ENCODE data around the gene STRADB.
"Not testable (repeated sequence)": the region's sequence is repeated elsewhere in the genome, so short reads cannot be mapped to it uniquely, and the experiment has no call there.

The STRADB gene

DNA sequence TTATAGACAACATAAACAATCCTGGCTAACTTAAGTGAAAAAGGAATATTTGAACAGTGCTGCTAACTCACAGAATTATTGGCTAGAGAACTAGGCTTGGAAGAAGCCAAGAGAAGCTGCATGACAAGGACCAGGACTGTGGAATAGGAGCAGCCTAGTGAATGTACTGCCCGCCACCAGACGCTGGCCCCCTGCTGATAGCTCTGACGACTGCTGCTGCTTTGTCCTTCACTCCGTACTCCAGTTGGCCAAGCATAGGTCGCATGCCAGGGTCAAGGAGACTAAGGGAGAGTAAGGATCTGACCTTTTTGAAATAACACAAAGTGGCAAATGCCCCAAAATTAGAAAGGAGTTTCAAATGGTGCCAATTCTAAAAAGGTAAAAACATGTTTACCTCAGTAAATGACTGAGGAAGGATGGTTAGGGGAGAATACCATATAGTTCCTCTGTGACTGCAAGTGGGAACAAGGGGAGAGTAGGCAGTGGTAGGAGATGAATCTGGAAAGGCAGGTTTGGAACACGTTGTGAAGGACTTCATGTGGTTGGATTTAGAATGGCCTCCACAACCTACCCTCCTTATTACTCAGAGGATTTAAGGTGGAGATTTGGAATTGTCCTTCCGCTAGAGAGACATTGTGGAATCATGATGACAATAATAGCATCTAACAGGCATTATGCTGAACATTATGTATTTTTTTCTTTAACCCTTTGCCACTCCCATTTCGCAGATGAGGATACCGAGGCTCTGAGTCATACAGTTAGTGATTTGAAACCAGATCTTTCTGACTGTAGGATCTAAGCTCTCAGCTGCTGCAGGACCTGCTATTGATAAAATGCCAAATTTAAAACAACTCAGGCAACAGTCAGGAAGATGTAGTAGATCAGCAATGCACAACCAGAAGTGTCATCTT is 19.5 kb downstream of the STRADB start:
- DNase-seq: no peak

DNA sequence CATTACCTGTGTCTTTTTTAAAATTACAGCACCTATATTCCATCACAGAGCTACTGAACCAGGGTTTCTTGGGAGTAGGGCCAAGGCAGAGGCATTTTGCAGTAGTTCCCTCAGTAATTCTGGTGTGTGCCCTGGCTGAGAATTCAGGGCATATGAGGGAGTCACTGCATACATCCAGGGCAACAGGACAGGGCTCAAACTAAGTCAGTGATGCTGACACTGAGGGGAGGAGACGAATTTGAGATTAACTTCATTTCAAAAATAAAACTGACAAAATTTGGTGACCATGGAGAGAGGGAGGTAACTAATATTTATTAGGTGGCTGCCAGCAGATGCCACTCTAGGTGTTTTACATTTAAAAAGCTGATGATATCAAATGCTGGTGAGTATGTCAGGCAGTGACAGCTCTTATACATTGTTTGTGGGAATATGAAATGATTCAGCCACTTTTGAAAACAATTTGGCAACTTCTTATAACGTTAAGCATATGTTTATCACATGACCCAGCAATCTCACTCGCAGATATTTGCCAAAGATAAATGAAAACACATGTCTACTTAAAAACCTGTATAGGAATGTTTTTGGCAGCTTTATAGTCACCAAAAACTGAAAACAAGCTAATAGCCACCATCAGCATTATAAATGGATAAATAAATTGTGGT is 20.3 kb downstream of the STRADB start:
- DNase-seq: no peak

DNA sequence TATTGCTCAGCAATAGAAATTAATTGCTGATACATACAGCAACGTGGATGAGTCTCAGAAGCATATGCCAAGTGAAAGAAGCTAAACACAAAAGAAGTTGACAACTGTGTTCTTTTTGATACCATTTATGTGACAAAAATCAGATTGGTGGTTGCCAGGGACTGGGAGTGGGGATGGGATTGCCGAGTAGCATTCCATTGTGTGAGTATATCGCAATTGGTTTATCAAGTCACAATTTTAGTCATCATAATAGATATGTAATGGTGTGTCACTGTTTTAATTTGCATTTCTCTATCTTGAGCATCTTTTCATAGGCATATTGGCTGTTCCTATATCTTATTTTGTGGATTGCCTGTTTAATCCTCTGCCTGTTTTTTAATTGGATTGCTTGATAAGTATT is 20.9 kb downstream of the STRADB start:
- DNase-seq: no peak

DNA sequence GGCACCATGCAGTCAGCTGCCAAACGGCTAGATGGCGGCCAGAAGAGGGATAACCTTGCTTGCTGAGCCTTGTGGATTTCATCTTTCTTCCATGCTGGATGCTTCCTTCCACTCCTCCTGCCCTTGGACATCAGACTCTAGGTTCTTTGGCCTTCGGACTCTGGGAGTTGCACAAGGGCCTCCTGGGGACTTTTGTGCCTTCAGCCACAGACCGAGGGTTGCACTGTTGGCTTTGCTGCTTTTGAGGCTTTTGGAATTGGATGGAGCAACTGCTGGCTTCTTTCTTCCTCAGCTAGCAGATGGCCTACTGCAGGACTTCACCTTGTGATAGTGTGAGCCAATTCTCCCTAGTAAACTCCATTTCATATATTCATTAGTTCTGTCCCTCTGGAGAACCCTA is 31.0 kb downstream of the STRADB start:
- no peak for DNase-seq

DNA sequence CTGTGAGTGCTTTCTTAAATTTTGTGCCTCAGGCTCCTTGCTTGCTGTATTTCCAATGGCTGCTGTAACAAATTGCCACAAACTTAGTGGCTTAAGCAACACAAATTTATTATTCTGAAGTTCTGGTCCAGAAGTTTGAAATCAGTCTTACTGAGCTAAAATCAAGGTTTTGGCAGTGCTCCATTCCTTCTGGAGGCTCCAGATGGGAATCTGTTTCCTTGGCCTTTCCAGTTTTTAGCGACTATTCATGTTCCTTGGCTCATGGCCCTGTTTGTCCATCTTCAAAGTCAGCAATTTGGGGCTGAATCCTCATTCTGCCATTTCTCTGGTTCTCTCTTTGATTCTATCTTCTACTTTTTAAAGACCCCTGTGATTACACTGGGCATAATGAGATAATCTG is 31.8 kb downstream of the STRADB start:
- DNase-seq: no peak

DNA sequence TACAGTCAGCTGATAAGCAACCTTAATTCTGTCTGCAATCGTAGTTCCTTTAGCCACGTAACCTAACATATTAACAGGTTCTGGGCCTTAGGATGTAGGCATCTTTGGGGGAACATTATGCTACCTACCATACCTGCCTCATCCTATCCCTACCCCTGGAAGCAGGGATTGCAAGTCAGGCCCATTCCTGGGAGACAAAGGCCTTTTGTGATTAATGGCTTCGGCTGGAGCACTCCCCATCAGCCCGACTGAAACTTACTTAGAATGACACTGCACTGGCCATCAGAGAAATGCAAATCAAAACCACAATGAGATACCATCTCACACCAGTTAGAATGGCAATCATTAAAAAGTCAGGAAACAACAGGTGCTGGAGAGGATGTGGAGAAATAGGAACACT is 32.2 kb downstream of the STRADB start:
- DNase-seq: not testable (repeated sequence)

DNA sequence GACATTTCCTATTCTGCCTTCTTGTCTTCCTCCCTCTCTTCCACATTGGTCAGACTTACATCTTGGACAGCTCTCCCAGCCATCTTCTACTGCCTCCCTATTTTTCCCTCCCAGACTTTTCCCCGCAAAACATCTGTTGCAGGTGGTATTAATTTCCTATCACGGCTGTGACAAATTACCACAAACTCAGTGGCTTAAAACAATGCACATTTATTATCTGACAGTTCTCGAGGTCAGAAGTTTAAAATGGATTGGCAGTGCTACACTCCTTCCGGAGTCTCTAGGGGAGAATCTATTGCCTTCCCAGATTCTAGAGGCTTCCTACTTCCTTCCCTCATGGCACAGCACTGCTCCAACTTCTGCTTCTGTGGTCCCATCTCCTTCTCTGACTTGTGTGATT is 33.3 kb downstream of the STRADB start:
- no peak for DNase-seq

DNA sequence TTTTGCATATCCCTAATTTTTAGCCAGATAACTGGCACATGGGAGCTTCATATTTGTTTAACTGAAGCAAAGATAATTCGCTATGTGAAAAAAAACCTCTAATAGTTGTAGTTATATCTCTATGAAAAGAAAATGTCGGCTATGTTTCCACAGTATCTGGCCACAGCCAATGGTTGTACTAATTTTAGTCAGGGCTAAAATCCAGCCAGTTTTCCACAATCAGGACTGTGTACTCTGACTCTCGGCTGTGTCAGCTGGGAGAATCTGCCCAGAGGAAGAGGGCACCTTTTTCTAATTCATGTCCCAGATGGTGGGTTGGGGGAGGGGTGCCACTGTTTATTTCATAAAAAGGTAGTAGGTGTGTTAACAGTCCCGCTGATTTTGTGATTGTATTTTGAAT is 38.8 kb downstream of the STRADB start:
- DNase-seq: no peak

DNA sequence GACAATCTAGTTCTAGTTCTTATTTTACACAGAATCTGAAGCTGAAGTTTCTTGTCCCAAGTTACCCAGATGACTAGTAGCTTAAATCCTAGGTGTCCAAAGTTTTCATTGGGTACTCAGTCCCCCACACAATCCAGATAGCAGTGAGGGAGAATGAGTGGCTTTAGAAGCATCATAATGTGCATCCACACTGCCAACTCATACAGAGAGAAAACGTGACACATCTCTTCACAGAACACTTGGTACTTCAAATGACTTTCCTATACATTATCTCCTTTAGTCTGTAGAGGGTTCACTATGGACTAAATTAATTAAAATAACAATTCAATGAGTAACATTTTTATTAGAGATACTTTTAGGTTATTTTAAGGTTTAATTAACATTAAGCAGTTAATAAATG is 45.2 kb downstream of the STRADB start:
- no peak for DNase-seq

DNA sequence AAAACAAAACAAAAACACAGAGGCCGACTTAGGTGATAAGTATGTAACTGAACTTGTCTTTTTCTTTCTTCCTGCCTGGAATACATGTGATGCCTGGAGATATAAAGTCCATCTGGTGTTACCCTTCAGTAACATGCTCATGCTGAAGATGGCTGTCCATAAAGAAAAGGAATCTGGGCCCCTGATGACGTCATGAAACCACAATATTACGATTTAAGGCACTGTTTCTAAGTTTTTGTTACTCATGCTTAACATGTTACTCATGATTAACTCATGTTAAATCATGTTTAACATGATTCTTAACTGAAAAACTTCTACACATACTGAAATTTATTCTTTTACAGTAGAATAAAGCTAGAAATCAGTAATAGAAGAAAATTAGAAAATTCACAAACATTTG is 49.0 kb downstream of the STRADB start:
- no peak for DNase-seq

DNA sequence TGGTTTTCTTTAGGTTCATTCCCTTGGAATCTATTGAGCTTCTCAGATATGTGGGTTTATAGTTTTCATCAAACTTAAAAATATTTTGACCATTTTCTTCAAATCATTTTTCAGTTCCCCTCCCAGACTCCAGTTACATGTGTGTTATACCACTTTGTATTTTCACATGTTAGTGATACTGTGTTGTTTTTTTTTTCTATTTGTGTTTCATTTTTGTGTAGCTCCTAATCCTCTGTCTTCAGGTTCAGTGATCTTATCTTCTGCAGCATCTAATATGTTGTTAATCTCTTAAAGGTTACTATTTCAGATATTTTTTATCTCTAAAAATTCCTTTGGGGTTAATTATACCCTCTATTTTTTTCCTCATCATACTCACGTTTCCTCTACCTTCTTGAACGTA is 51.2 kb downstream of the STRADB start:
- DNase-seq: no peak

DNA sequence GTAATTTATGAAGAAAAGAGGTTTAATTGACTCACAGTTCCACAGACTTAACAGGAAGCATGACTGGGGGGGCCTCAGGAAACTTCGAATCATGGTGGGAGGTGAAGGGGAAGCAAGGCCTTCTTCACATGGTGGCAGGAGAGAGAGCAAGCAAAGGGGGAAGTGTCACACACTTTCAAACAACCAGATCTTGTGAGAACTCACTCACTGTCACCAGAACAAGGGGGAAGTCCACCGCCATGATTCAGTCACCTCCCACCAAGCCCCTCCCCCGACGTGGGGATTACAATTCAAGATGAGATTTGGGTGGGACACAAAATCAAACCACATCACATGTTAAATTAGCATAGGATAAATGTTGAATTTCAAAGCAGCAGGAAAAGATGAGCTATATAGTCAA is 56.2 kb downstream of the STRADB start:
- DNase-seq: no peak

DNA sequence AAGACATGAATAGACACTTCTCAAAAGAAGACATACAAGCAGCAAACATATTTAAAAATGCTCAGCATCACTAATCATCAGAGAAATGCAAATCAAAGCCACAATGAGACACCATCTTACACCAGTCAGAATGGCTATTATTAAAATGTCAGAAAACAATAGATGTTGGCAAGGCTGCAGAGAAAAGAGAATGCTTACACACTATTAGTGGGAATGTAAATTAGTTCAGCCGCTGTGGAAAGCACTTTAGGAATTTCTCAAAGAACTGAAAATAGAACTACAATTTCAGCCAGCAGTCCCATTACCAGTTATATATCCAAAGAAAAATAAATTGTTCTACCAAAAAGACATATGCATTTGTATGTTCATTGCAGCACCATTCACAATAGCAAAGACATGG is 61.7 kb downstream of the STRADB start:
- DNase-seq: no peak

DNA sequence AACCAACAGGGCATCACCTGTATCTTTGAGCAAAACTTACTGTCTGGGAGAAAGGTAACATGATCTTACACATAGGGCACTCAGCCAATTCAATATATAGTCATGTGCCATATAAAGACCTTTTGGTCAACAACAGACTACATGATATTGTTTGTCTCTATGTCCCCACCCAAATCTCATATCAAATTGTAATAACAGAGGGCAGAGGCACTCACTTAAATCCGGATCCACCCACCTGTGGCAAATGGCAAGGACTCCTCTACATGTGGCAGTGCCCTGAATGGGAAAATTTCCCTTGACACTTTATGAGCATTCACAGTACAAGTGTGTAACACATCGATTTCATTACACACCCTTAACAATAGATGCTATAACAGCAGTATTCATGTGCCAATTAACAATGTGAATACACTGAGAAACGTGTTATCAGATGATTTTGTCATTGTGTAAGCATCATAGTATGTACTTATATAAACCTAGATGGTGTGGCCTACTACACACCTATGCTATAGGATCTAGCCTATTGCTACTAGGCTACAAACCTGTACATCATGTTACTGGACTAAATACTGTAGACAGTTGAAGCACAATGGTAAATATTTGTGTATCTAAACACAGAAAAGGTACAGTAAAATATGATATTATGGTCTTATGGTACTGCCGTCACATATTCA is 64.2 kb downstream of the STRADB start:
- no peak for DNase-seq

DNA sequence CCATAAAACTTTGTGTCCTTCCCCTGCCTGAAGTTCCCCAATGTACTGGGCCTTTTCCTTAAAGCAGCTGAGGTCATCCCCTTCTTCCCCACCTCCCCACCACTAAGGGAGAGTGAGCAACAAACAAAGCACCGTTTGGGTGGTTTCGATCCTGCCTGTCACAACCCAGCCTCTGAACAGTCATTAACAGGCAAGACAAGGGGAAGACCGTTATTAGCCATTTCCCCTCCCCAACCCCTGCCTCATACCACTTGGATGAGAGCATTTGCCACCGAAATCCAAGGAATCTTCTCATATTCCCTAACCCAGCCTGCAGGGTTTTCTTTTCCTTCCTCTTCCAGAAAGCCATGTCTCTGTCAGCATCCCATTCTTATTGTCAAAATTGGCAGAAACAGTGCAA is 65.6 kb downstream of the STRADB start:
- DNase-seq: no peak

DNA sequence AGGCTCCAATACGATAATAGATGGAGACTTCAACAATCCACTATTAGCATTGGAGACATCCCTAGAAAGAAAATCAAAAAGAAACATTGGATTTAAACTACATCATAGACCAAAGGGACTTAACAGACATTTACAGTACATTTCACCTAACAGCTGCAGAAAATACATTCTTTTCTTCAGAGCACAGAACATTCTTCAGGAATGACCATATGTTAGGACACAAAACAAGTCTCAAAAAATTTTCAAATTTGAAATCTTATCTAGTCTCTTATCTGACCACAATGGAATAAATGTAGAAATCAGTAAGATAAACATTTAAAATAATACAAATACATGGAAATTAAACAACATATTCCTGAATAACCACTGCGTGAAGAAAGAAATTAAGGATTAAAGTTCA is 68.7 kb downstream of the STRADB start:
- no peak for DNase-seq

DNA sequence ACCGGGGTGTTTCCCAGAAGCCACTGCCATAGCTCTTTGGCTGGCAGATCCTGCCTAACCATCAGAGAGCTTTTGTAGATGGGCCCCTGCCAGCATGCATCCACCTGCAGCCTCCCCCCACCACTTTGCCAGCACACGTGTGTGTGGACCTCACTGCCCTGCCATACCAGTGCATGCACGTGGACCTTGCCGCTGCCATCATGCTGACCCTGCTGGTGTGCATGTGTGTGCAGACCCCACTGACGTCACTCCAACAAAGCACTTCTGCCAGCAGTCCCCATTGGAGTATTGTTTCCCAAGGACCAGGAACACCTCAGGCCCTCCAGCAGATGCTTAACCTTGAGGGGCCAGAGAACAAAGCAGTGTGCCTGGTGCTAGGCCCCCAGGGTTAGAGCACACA is 71.4 kb downstream of the STRADB start:
- no peak for DNase-seq

DNA sequence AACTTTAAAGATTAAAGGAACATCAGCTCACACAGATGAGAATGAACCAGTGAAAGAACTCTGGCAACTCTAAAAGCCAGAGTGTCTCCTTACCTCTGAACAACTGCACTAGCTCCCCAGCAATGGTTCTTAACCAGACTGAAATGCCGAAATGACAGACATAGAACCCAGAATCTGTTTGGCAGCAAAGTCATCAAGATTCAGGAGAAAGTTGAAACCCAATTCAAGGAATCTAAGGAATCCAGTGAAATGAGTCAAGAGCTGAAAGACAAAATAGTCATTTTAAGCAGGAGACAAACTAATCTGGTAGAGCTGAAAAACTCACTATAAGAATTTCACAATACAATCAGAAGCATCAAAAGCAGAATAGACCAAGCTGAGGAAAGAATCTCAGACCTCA is 72.0 kb downstream of the STRADB start:
- DNase-seq: no peak

Data from CD4-positive, alpha-beta T cell treated with Interleukin-12 subunit alpha and Interleukin-12 subunit beta, for 1 hour (primary cell).